Measurements from ENCODE around the gene PCA3.

DNA sequence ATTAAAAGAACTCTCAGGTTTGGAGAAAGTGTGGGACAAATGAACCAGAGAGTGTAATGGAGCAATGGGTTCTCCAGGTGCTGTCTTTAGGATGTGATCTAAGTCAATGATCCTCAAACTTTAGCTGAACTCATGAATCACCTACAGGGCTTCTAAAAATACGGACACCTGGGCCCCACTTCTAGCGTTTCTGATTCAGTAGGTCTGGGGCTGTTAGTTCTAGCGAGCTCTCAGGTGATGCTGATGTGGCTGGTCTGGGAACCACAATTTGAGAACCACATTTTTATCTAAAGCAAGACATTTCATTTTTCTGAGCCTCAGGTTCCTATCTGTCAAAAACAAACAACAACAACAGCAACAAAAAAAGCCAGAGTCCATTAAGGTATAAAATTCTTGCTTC lies 35.1 kb upstream of the PCA3 start:
- TF ChIP-seq, protein P1, sequence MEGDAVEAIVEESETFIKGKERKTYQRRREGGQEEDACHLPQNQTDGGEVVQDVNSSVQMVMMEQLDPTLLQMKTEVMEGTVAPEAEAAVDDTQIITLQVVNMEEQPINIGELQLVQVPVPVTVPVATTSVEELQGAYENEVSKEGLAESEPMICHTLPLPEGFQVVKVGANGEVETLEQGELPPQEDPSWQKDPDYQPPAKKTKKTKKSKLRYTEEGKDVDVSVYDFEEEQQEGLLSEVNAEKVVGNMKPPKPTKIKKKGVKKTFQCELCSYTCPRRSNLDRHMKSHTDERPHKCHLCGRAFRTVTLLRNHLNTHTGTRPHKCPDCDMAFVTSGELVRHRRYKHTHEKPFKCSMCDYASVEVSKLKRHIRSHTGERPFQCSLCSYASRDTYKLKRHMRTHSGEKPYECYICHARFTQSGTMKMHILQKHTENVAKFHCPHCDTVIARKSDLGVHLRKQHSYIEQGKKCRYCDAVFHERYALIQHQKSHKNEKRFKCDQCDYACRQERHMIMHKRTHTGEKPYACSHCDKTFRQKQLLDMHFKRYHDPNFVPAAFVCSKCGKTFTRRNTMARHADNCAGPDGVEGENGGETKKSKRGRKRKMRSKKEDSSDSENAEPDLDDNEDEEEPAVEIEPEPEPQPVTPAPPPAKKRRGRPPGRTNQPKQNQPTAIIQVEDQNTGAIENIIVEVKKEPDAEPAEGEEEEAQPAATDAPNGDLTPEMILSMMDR (IDR thresholded peaks at IDR 0.05), result no peak
- TF ChIP-seq POLR2A (IDR thresholded peaks at IDR 0.05), result no peak
